GM12892 (cell line): Measurements from ENCODE around the gene GULP1.

Experiments
- POLR2A ChIP-seq: IDR thresholded peaks from 2 replicates; pipeline ENCODE4 v1.6.1; 2011; ENCODE audit warnings: low read depth, low read length, control low read depth
- TAF1 ChIP-seq: IDR thresholded peaks from 2 replicates; pipeline ENCODE4 v1.6.1; 2011; ENCODE audit warnings: low read depth, mild to moderate bottlenecking, control low read depth, low read length, borderline replicate concordance

DNA sequence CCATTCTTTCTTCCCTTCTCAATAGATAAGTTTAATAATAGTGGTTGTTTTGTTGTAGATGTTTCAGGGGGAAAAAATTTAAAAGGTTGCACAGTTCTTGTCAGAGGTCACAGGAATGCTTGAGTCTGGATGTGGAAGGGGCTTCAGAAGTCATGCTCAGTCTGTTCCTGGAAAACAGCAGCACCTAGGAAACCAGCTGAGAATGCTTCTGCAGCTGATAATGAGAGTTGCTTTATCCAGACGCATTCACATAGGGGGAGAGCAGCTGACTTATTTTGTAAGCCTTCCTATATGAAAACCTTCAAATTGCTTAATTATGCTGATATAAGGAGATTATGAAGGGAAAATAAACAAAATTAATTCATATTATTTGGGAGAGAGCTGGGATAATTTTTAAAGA is 235.5 kb downstream of the GULP1 start:
- no peak for TF ChIP-seq TAF1
- no peak for TF ChIP-seq POLR2A
